Muscle layer of colon (tissue), 2 donors: ENCODE data around the gene ANKRD44.

ENCODE experiments used
- H3K27ac ChIP-seq: one replicate; pipeline ENCODE4 v1.7.0; 2013; ENCODE audit warnings: low read depth, mild to moderate bottlenecking, low read length, moderate library complexity
- H3K27me3 ChIP-seq, 2 donors: one replicate each; pipeline ENCODE4 v1.7.0; 2013; ENCODE audit warnings: low read length in 2 of 2, mild to moderate bottlenecking in 2 of 2; ENCODE audit not compliant: insufficient read depth in 2 of 2, control insufficient read depth in 1 of 2
- H3K36me3 ChIP-seq: one replicate; pipeline ENCODE4 v1.7.0; 2013; ENCODE audit warnings: mild to moderate bottlenecking, low read length; ENCODE audit not compliant: insufficient read depth
- H3K4me1 ChIP-seq: one replicate; pipeline ENCODE4 v1.7.0; 2013; ENCODE audit warnings: mild to moderate bottlenecking, low read length; ENCODE audit not compliant: insufficient read depth
- H3K4me3 ChIP-seq, 2 donors: one replicate each; pipeline ENCODE4 v1.7.0; 2013; ENCODE audit warnings: low read length in 2 of 2, low read depth in 1 of 2, mild to moderate bottlenecking in 1 of 2, moderate library complexity in 1 of 2
- H3K9ac ChIP-seq: one replicate; pipeline ENCODE4 v1.7.0; 2013; ENCODE audit warnings: low read length
- H3K9me3 ChIP-seq: one replicate; pipeline ENCODE4 v1.7.0; 2013; ENCODE audit warnings: mild to moderate bottlenecking, low read length
- donor health status: abdominal sarcoma.
- donor health status: Adenocarcinoma of cecum.

The ANKRD44 gene

GRCh38 chr2:197088694-197089093, 221.9 kb downstream of the ANKRD44 start:
- H3K36me3 ChIP-seq, result peaks cover 4% of the 10 kb centered on the region
- no peak overlapping the region for H3K9ac ChIP-seq
- H3K9me3 ChIP-seq, result no peaks in the 10 kb centered on the region
- no peaks in the 10 kb centered on the region for H3K27me3 ChIP-seq
- peaks cover 11% of the 10 kb centered on the region for H3K4me1 ChIP-seq
- no peak overlapping the region for H3K4me3 ChIP-seq
- H3K27ac ChIP-seq, result no peak overlapping the region

- no peaks in the 10 kb centered on the region for H3K9me3 ChIP-seq
- no peaks in the 10 kb centered on the region for H3K27me3 ChIP-seq
- no peak overlapping the region for H3K9ac ChIP-seq
- H3K36me3 ChIP-seq, result peaks cover 9% of the 10 kb centered on the region
- H3K4me3 ChIP-seq, result no peak overlapping the region
- H3K27ac ChIP-seq, result no peak overlapping the region
- H3K4me1 ChIP-seq, result peaks cover 11% of the 10 kb centered on the region
Observed at GRCh38 chr2:197086500-197086899, 224.1 kb downstream of the ANKRD44 start.

GRCh38 chr2:197085665-197086064, 224.9 kb downstream of the ANKRD44 start:
- H3K27me3 ChIP-seq, result no peaks in the 10 kb centered on the region
- H3K4me1 ChIP-seq, result peaks cover 14% of the 10 kb centered on the region
- no peak overlapping the region for H3K9ac ChIP-seq
- no peak overlapping the region for H3K27ac ChIP-seq
- peaks cover 10% of the 10 kb centered on the region for H3K36me3 ChIP-seq
- no peaks in the 10 kb centered on the region for H3K9me3 ChIP-seq
- no peak overlapping the region for H3K4me3 ChIP-seq

- H3K27me3 ChIP-seq, result no peaks in the 10 kb centered on the region
- H3K27ac ChIP-seq, result no peak overlapping the region
- H3K4me1 ChIP-seq, result peaks cover 9% of the 10 kb centered on the region
- peaks cover 15% of the 10 kb centered on the region for H3K36me3 ChIP-seq
- H3K9me3 ChIP-seq, result no peaks in the 10 kb centered on the region
- H3K9ac ChIP-seq, result no peak overlapping the region
- H3K4me3 ChIP-seq, result no peak overlapping the region
Observed at GRCh38 chr2:197081294-197081693, 229.3 kb downstream of the ANKRD44 start.

- H3K9me3 ChIP-seq, result no peaks in the 10 kb centered on the region
- no peak overlapping the region for H3K4me3 ChIP-seq
- H3K9ac ChIP-seq, result no peak overlapping the region
- no peak overlapping the region for H3K27ac ChIP-seq
- H3K36me3 ChIP-seq, result peaks cover 19% of the 10 kb centered on the region
- H3K4me1 ChIP-seq, result peaks cover 9% of the 10 kb centered on the region
- H3K27me3 ChIP-seq, result no peaks in the 10 kb centered on the region
Observed at GRCh38 chr2:197080578-197081216, 229.9 kb downstream of the ANKRD44 start.

GRCh38 chr2:197079832-197080555, 230.6 kb downstream of the ANKRD44 start:
- no peak overlapping the region for H3K4me3 ChIP-seq
- no peaks in the 10 kb centered on the region for H3K27me3 ChIP-seq
- H3K9me3 ChIP-seq, result no peaks in the 10 kb centered on the region
- H3K4me1 ChIP-seq, result peaks cover 9% of the 10 kb centered on the region
- H3K27ac ChIP-seq, result no peak overlapping the region
- H3K36me3 ChIP-seq, result peaks cover 19% of the 10 kb centered on the region
- H3K9ac ChIP-seq, result no peak overlapping the region

- Histone ChIP-seq H3K9me3 (no peaks in the 10 kb centered on the region), H3K4me3 (no peak overlapping the region), H3K27me3 (no peaks in the 10 kb centered on the region), H3K4me1 (peaks cover 9% of the 10 kb centered on the region), H3K27ac (no peak overlapping the region), H3K36me3 (peaks cover 19% of the 10 kb centered on the region), H3K9ac (no peak overlapping the region)
Observed at GRCh38 chr2:197079414-197079813, 231.2 kb downstream of the ANKRD44 start.

- Histone ChIP-seq H3K27me3 (no peaks in the 10 kb centered on the region), H3K9me3 (no peaks in the 10 kb centered on the region), H3K4me1 (peaks cover 9% of the 10 kb centered on the region), H3K4me3 (no peak overlapping the region), H3K9ac (no peak overlapping the region), H3K27ac (no peak overlapping the region), H3K36me3 (peaks cover 19% of the 10 kb centered on the region)
Observed at GRCh38 chr2:197078535-197078934, 232.0 kb downstream of the ANKRD44 start.

- H3K27ac ChIP-seq, result no peak overlapping the region
- no peaks in the 10 kb centered on the region for H3K27me3 ChIP-seq
- H3K36me3 ChIP-seq, result peaks cover 14% of the 10 kb centered on the region
- H3K9me3 ChIP-seq, result no peaks in the 10 kb centered on the region
- H3K4me3 ChIP-seq, result no peak overlapping the region
- no peak overlapping the region for H3K9ac ChIP-seq
- peaks cover 9% of the 10 kb centered on the region for H3K4me1 ChIP-seq
Observed at GRCh38 chr2:197077336-197077735, 233.2 kb downstream of the ANKRD44 start.

GRCh38 chr2:197076652-197077051, 233.9 kb downstream of the ANKRD44 start:
- H3K9ac ChIP-seq, result no peak overlapping the region
- H3K27ac ChIP-seq, result no peak overlapping the region
- no peaks in the 10 kb centered on the region for H3K27me3 ChIP-seq
- H3K9me3 ChIP-seq, result no peaks in the 10 kb centered on the region
- H3K36me3 ChIP-seq, result peaks cover 14% of the 10 kb centered on the region
- H3K4me1 ChIP-seq, result peaks cover 9% of the 10 kb centered on the region
- H3K4me3 ChIP-seq, result no peak overlapping the region

- no peak overlapping the region for H3K9ac ChIP-seq
- H3K36me3 ChIP-seq, result peaks cover 9% of the 10 kb centered on the region
- H3K9me3 ChIP-seq, result no peaks in the 10 kb centered on the region
- H3K27ac ChIP-seq, result no peak overlapping the region
- H3K4me3 ChIP-seq, result no peak overlapping the region
- peaks cover 8% of the 10 kb centered on the region for H3K4me1 ChIP-seq
- H3K27me3 ChIP-seq, result no peaks in the 10 kb centered on the region
Observed at GRCh38 chr2:197075754-197076337, 234.7 kb downstream of the ANKRD44 start.
